ENCODE measurements around the gene SMYD3.

Gene SMYD3

DNA sequence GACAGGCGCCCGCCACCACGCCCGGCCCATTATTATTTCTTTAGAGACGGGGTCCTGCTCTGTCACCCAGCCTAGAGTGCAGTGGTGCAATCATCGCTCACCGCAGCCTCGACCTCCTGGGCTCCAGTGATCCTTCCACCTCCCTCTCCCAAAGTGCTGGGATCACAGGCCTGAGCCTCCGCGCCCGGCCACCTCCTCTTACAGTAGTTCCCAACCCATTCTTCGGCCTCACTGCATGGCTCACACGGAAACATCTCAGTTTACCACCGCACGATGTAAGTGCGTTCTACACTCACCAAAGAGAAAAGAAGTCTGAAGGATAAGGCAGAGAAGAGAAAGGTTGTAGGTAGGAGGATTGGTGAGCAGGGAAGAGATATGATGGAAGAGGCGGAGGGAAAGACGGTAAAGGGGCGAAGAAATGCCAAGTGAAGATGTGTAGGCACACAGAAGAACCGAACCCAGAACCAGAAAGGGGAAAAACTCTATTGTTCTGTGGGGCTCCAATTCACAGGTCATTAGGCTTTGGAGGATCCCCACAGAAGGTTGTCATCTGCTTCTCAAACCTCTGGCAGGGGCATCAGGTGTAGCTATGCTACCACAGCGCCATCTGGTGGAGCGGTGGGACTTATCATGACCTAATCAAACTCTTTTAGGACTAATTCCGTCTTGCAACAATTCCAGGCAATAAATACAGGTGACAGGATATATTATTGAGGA is 504.2 kb downstream of the SMYD3 start:
- in situ Hi-C loops (cut with MboI; ENCODE audit: low sequenced_read_pairs) = loop anchor here (10.0 kb wide), 1 partner anchor 848 kb away; the partner anchor contains the start of gene KIF26B

DNA sequence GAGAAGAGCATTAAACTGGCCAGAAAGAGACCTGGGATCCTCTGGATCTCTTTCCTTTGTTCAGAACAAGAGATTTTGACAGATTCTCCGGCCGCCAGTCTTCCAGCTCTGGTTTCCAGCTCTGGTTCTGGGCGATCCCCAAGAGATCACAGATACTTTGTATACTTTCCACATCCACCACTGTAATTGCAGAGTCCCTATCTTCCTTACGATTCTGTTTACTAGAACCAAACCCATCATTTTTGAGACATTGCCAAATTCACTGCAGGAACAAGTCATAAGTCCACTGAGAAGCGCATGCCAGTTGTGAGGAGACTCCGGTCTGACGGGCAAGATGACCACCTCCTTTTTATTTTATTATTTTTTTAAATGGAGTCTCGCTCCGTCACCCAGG is 505.2 kb downstream of the SMYD3 start:
- in situ Hi-C loops (cut with MboI; ENCODE audit: low sequenced_read_pairs) = loop anchor here (10.0 kb wide), 1 partner anchor 847 kb away; the partner anchor contains the start of gene KIF26B

DNA sequence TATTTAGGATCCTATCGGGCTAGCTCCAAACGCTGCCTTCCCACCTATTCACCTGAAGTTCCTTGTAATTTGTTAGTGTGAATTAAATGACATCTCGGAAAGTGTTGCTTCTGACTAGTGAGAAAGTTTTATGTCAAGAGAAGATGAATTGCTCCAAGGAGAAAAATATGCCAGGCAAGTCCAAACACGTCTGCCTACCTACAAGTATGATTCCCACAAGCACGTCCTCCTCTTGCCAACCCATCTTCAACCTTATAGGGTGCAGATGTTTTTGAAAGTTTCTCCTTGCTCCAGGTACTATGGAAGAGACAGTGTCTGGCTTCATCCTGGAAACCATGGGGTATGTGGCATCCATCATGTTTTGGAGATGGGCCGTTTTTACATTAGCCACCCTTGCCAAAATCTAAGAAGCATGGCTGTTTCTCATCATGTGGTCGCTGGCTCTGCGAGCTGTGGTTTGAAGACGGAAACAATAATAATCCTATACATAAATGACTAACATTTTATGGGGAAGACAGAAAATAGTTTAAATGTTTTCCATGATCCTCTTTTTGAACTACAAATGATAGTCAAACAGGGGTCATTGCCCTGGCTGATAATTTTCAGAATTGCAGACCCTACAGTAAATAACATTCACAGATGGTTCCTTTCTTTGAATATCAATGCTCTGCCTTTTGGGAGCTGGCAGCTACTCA is 505.8 kb downstream of the SMYD3 start:
- in situ Hi-C loops (cut with MboI; ENCODE audit: low sequenced_read_pairs) = loop anchor here (10.0 kb wide), 1 partner anchor 846 kb away; the partner anchor contains the start of gene KIF26B

DNA sequence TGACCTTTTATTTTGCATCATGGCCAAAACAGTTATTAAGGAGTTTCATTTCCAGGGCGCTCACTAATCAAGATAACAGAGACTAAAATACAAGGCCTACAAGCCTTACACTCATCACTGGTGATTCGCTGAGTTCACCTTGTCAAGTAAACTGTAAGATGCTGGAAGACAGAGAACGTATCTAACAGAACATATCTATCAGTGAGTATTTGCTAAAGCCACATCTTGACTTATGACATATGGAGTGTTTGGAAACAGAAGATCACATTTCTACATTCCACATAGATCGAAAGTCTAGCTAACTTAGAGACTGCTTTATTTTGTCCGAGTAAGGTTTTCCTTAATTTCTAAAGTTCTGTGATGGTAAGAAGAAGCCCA is 506.5 kb downstream of the SMYD3 start:
- in situ Hi-C loops (cut with MboI; ENCODE audit: low sequenced_read_pairs) = loop anchor here (10.0 kb wide), 1 partner anchor 846 kb away; the partner anchor contains the start of gene KIF26B

DNA sequence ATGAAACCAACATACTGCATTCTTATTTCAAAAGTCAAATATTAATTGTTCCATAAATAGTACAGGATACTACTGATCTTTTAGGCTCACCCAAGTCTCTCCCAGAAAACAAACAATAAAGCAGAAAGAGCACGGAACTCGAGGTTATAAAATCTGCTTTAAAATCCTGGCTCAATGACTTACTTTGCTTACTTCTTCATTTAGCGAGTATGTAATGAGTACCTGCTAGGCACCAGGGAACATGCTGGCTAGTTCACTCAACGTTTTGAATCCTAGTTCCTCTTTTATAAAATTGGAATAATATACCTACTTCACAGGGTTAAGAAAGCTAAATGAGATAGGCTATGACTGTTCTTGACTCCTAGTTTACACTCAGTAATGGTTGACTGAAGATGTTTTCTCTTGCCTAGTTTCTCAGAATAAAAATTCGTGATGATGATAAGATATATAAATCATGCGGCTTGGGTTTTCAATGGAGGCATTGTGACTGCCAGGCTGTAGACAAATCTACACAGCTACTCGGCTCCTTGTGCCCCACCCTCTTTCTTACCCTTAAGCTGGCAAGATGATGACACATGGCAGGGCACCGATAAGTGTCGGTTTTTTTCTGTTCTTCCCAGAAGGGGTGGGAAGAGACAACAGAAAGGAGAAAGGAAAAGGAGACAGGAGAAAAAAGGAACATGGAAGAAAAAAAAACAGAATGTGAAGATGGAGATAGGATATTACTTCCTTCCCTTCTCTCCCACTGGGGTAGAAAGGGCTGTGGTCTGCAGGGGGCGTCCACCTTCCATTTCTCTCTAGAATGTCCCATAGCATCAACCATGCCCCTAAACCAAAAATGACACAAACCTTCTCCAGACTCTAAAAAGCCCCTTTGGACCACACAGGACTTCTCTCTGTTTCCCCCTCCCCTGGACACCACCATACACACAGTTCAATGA is 507.1 kb downstream of the SMYD3 start:
- in situ Hi-C loops (cut with MboI; ENCODE audit: low sequenced_read_pairs) = loop anchor here (10.0 kb wide), 1 partner anchor 845 kb away; the partner anchor contains the start of gene KIF26B

DNA sequence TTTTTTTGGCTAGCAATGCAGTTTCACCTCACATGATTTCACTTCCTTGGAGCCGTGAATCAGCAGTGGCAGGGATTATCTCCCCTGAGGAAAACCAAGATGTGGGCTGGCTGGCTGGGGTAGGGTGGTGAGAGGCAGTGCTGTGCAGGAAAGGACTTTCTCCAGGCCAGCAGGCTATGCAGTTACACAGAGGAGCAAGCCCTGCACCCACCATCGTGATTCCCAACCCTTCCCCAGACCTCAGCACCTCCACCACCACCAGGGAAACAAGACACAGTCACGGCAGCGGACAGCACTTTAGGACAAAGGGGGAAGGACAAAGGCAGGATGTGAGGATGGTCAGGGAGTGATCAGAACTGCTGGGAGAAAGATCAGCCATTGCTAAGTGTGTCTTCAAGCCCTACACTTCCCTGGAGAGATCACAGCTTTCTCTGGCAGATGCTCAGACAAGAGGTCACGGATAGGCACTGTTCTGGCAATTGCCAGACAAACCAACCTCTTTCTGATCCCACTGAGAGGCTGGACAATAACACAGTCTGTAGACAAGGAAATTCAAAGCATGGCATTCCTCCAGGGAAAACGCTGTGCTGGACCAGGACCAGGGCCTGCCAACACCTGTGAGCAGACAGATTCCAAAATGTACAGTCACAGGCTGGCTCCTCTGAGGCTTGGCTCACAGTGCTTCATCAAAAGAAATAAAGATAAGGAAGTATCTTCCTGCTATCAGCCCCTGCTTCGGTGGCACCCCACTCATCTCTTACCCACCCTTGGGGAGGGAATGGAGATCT is 509.4 kb downstream of the SMYD3 start:
- in situ Hi-C loops (cut with MboI; ENCODE audit: low sequenced_read_pairs) = no loop called here

DNA sequence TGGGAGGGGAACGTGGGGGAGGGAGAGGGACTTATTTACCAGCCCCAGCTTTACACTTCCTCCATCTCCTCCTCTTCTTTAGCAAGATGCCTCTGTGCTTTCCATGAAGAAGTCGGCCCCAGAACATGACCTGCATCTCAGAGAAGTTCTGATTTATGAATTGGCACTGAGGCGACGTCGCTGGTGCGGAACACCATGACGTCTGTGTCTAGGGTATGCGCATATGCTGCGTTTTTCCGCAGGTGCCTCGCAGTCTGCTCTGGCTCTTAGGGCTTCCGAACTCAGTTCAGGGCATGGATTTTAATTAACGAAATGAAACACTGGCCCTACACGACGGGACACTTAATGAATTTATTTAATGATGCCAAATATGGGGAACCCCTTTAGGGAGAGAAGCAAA is 510.3 kb downstream of the SMYD3 start:
- in situ Hi-C loops (cut with MboI; ENCODE audit: low sequenced_read_pairs) = no loop called here

DNA sequence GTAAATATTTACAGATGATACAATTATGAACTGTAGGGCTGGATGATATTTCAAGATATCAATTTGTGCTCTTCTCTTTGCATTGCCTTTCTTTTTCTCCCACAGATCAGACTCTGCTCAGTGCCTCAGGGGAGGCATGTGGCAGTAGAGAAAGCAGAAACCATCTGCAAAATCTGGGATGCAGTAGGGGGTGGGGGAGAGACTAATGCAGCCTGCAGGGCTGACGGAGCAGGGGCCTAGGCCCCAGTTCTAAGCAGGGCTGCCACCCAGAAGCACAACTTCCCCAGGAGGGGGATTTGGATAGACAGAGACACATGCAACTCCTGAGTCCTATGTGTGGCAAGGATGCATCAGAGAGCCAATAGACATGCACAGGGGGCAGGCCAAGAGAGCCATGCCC is 511.6 kb downstream of the SMYD3 start:
- in situ Hi-C loops (cut with MboI; ENCODE audit: low sequenced_read_pairs) = no loop called here

DNA sequence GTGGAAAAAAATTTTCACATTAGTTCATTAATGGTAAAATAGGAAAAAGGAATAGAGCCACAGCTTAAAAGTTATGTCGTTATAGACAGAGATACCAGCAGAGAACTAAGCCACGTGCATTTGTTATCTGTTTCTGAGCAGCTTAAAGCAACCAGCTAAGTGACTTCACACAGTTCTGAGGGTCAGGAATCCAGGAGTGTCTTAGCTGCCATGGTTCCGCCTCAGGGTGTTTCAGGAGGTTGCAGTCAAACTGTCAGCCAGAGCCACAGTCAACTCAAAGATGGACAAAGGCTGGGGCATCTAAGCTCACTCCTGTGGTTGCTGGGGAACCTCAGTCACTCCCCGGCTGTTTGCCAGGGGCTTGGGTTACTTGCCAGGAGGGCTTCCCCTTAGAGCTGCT is 515.8 kb downstream of the SMYD3 start:
- in situ Hi-C loops (cut with MboI; ENCODE audit: low sequenced_read_pairs) = no loop called here

DNA sequence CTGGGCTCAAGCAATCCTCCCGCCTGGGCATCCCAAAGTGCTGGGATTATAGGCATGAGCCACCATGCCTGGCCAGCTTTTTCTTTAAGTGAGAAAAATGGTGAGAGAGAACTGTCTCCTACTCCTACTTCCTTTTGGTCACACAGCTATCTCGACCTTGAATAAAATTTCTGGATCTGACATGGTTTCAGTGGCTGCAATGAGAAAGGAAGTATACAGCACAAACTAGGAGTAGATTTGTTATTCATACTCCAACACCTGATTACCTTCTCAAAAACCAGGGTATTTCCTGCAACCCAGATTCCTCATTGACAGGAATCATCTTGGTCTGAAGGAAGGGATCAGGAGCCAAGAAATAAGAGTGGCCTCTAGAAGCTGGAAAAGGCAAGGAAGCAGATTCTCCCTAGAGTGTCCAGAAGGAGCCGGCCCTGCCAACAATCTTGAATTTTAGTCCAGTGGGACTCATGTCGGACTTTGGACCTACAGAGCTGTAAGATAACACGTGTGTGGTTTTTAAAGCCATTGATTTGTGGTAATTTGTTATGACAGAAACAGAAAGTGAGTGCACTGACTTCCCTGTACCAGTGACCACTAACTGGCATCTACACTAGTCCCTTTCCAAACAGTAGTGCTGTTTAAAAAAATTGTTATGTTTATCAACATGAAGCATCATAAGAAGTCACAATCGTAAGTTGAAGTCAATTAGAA is 516.6 kb downstream of the SMYD3 start:
- in situ Hi-C loops (cut with MboI; ENCODE audit: low sequenced_read_pairs) = no loop called here

DNA sequence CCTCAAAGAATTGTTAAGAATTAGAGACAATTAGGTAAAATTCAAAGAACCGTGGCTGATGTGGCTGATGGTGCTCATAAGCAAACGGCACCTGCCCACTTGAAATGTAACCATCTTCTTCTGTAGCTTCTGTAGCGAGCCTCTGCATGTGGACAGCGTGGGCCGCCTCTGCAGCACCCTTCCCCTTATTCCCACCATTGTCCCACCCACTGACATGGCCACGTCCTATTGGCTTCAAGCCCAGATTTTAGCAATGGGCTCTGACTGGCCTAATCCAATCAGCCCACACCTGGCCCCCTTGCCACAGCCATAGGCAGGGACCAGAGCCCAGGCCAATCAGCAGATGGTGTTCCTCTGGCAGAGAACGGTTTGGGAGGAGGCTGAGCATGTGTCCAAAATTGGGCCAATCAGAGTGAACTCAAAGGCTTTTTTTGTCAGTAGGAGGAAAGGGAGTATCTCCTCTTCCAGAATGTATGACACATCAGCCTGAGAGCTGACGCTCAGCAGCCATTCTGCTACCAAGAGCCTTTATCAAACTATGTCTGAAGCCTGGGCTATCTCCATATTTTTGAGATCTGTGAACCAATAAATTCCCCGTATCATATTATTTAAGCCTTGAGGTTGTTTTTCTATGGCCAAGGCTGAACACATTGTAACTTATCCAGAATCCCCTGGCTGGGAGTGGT is 518.5 kb downstream of the SMYD3 start:
- in situ Hi-C loops (cut with MboI; ENCODE audit: low sequenced_read_pairs) = no loop called here

DNA sequence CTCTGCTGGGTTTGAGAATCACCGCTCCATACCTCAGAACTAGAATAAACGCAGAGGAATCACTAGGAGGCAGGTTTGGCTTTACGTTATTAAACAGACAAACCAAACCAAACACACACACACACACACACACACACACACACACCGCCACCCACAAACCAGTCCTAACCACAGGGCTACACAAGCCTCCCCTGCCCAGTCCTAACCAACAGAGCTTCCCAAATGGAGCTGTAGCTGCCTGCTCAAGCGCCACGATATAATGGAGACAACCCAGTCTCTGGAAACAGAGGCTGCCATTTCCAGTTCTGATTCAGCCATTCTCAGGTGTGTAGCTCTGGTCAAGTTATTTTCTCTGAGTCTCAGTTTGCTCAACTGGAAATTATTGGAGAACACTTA is 519.1 kb downstream of the SMYD3 start:
- in situ Hi-C loops (cut with MboI; ENCODE audit: low sequenced_read_pairs) = no loop called here

DNA sequence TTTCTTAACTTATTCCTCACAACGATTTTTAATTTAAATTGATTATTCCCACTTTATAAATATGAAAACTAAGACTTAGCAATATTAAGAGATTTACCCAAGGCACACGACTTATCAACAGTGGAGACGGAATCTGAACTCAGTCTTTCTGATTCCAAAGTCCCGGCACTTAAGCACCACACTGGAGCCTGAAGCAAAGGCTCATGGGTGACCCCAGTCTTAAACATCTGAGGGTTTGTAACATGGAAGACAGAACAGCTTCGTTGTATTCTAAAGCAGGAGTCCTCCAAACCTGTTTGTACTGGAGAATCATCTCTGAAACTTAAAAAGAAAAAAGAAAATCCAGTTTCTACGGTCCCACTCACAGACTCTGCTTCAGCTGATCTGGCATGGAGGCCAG is 519.5 kb downstream of the SMYD3 start:
- in situ Hi-C loops (cut with MboI; ENCODE audit: low sequenced_read_pairs) = no loop called here

DNA sequence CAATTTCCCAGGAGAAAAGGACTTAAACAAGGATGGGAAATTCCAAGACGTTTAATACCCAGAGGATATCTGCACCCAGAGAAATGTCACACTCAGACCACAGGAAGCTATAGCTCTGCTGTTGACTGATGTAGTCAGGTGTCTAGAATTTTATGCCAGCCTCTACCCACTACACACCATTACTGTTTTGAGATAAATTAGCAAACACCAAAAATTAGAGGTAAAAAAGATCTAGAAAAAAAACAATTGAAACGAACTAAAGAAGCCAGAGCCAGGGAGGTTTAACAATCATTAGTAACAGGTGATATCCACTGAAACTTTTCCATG is 519.9 kb downstream of the SMYD3 start:
- in situ Hi-C loops (cut with MboI; ENCODE audit: low sequenced_read_pairs) = no loop called here

DNA sequence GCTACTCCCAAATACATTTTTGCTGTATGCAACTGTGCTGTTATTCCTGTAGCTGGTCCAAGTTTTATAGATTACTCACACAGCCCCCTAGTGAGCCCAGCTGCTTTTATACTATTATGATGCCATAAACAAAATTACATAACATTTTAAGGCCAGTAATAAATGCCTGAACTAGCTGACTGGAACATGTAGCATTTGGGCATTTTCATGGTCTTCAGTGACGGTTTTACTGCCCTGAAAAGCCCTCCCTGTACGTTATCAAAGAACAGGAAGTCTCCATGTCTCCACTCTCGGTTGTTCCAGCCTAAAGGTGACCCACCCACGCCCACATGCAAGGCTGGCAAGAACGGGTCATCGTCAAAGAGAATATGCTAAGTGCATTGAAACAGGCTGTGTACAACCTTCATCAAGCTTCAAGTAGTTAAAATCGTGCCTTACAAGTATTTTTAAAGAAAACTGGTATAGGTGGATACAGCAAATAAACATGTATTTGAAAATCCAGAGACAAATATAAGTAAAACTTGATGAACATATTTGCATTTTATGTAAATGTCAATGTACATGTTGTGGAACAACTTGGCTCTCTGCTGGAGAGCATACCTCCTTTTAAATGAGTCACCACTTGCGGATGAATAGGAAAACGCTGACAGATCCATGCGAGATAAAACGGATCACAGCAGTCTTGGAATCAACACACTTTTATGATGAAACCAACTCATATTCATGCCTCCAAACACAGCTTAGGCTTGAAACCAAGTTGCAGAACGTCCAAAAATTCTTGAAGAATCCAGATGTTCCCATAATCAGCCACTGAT is 520.5 kb downstream of the SMYD3 start:
- in situ Hi-C loops (cut with MboI; ENCODE audit: low sequenced_read_pairs) = no loop called here

DNA sequence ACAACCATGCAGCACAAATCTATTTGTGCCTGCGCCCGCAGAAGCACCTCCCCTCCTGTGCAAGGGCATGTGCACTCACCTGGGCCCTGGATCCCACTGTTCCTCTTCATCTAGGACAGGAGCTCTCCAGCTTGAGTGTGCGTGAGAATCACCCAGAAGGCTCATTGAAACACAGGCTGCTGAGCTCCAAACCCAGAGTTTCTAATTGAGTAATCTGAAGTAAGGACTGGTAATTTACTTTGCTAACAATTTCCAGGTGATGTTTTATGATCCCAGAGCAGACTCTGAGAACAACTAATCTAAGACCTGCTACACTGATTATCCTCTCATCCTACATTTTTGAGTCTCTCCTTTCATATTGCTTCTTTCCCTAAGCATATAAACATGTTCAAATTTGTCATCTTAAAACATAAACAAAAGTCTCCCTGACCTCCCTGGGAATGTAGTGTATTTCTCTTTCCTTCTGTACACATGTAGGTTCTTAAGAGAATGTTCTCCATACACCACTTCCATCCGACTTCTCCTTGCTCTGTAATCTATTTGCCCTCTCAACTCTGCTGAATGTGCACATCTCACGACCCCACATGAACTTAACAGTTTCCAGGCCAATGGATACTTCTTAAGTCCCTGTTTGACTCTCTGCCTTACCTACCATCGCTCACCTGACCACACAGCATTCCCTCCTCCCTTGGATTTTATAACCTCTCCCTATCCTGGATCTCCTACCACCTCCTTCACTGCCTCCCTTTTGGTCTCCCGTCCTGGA is 522.5 kb downstream of the SMYD3 start:
- in situ Hi-C loops (cut with MboI; ENCODE audit: low sequenced_read_pairs) = no loop called here

DNA sequence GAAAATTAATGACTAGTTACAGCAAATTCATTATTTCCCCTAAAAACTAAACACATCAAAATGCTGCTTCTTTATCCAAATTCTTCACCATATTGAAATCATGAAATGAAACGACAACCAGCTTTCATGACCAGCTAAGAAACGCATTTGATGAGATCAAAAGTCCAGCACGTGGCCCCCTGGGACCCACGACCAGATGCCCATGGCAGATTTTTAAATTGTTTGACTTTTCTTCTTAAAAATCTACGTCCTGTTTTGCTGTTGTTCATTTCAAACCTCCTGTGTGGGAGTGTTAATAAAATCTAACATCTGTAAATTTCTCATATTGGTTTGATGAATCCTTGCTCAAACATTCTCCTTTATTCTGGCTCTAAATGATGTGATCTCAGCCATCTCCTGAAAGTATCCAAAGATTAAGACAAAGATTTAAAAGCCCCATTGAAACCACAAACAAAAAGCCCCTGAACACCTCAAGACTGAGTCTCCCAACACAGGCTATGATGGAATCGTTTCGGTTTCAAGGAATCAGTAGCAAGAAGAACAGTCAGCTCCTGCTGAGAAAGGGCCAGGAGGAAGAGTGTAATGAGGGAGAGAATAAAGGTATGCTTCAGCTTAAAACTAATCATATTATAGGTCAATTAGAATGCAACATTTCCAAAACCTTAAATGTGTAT is 523.6 kb downstream of the SMYD3 start:
- in situ Hi-C loops (cut with MboI; ENCODE audit: low sequenced_read_pairs) = no loop called here

Data from HL-60/S4 treated with phorbol 12-myristate 13-acetate at 8.2 ng/mL for 4 days and 3 days (cell line).